NCI-H187 (cell line): ENCODE measurements around the gene DOK3.
A peak's percentile ranks its signal among the peaks of the same experiment; 100 is the strongest.

Experiments
- DNase-seq, 2 experiments: peaks; one replicate each; lab custom pipeline; 2025; lab: John Stamatoyannopoulos, UW

Gene DOK3

DNA sequence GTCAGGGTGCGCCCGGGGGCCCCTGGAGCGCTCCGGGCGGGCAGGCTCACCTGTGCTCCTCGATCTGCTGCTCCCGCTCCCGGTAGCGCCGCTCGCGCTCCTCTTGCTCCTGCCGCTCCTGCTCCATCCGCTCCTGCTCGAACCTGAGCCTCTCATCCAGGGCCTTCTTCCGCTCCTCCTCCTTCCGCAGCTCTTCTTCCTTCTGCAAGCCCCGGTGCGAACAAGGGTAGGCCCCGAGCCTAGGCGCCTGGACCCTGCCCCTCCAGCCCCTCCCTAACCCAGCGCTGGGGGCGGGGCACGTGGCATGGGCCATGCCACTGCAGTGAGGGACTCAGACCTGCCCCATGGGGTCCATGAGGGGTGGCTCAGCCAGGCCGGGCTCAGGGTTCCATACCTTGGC, 42.8 kb downstream of the DOK3 start:
- no peak for DNase-seq

DNA sequence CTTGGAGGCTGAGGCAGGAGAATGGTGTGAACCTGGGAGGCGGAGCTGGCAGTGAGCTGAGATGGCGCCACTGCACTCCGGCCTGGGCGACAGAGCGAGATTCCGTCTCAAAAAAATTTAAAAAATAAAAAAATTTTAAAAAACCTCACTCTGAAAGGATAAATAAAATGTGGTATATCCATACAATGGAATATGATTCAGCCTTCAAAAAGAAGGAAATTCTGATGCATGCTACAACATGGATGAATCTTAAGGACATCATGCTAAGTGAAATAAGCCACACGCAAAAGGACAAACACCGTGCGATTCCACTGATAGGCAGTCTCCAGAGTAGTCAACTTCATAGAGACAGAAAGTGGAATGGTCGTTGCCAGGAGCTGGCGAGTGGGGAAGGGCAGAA, 44.6 kb downstream of the DOK3 start:
- no peak for DNase-seq

DNA sequence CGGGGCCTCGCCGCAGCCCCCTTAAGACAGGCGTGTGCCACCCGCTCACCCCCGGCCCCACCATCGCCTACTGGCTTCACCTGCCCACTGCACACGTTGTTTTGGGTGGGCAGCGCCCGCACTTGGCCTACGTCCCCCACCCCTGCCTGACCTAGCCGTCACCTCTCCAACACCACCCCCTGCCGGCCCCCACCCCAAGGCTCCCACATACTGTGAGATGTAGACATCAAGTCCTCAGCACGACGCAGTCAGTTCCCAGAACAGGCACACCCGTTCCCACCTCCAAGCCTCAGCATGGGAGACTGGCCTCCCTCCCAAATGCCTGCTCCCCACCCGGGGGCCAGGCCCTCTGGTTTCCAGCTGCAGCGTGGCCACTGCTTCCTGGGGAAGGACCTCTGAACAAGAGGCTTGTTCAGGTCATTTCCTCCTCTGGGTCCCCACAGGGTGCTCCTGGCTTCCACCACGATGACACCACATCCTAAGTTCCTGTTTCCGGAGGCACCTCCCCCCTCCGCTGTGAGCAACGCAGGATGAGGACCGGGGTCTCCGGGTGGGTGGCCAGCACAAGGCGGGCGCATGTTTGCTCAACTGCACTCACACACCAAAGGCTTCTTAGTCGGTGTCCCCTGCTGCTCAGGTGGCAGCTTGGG, 47.5 kb downstream of the DOK3 start:
- DNase-seq, result no peak

DNA sequence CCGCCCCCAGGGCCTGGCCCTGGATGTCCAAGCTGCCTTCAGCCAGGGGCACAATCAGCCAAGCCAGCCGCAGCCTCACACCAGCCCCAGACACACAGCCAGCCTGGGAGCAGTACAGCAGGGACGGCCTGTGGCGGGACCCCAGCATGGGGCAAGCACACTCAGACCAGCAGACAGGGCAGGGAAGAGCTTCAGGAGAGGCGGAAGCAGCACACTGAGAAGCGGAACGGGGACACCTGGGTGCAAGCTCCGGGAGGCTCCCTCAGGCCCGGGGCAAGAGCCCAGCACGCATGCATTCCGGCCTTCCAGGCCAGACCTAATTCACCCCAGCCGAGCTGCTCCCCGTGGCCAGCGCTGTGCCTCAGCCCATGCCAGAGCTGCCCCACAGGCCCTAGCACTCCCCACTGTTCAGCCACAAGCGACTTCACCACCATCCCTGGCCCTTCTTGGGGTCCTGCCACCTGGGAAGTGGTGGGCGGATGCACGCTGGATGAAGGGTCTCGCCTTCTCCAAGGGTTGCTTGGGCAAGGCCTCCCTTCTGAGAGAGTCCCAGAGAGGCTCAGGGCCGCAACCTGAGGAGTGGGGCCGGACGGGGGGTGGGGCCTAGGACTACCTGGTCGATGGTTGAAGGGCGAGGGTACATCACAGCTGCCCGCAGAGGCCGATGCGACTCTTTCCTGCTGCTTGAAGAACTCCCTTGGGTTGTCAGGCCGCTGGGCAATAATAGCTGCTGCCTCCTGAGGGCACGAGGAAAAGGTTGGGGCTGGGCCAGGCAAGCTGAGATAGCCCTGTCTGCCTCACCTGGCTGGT, 49.6 kb downstream of the DOK3 start:
- no peak for DNase-seq

DNA sequence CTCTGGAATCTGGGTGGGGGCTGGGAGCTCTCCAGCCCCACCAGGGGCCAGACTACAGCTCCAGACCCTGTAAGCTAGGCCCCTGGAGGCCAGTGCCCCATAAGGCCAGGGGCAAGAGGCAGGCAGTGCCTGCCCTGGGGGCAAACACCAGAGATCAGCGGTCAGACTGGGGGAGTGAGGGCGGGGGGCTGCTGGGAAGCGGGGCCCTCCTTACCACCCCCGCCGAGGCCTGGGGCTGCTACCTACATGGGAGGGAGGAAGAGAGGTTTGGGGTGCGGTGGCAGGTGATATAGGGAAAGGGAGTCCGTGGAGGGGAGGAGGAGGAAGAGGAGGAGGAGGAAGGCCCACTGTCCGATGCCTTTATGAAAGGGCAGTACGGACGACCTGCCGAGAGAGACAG, 50.3 kb downstream of the DOK3 start:
- DNase-seq, result no peak

DNA sequence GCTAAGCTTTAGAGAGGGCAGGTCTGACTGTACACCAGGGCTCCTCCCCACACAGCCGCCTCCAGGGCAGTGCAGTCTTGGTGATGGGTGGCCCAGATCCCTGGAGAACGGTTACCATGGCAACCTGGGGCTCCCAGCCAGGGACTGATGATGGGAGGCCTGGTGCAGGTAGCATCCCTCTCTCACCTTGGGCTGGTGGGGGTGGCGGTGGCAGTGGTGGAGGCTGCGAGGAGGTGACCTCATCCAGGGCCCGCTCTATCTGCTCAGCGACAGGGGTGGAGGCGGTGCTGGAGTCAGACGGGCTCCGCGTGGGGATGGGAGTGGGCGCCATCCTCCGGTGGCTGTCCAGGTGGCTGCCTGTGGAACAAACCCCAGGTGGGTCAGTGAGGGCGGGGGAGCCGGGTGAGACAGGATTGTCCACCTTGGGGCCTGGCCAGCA, 50.7 kb downstream of the DOK3 start:
- no peak for DNase-seq

DNA sequence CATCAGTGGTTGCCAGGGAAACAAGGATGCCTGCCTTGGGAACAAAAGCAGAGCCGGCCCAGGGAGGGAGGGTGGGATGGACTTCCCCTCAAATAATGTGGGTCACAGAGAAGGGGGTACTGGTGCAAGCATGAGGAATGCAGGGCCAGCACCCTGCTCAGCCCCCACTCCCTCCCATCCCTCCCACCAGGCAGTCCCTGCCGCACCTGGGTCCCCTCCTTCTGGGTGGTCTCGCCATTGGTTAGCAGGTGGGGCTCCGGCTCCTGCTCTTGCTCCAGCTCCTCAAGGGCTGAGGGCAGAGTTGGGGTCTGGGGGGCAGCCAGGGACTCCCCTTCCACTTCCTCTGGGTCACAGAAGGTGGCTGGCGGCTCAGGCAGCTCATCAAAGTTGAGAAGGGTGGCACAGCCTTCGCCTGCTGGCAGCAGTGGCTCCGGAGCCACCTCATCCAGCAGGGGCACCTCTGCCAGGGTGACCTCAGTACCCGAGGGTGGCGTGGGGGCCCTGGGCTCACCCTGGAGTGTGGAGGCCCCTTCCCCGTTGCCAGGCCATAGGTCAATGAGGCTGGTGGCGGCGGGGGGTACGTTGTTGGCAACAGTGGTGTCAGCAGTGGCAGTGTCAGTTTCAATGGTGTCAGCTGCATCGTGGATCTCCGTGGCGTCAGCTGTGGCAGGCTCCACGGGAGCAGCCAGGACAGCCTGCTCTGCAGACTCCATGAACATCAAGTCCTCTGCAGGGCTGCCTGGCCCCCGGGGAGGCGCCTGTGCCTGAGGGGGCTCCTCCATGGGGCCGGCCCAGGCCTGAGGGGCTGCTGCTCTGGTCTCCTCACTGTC, 51.6 kb downstream of the DOK3 start:
- DNase-seq, result no peak

DNA sequence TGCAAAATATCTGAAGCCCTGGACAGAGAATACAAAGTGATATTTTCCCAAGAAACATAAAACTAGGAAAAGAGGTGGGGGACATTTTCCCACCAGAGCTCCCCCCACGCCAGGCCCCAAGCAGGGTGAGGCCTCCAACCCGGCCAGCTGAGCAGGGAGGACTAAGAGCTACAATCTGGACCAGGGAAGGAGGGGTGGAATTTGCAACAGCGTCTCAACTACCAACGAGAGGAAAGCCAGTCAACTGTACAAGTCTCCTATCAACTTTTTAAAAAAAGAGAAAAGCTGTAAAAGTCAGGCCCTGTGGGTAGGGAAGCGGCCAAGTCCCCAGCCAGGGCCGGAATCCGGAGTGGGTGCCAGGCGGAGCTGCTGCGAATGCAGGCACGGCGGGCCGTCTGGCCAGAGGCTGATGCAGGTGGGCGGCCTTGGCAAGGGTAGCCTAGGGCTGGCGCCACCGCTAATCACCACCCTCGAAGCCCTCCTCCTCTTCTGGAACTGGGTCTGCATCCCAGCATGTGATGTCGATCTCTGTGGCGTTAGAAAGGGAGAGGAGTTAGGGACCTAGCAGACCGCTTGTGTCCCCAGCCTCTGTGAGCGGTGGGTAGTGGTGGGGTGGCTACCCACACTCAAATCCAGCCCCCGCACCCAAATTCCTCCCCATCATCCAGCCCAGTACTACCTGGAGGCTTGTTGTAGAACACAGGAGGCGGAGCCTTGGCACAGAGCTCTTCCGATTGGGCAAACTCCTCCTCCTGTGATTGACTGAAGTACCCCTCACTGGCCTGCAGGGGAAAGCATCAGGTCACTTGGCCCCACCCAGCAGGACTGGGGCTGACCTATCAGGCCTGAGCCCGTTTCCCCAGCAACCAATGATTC, 52.4 kb downstream of the DOK3 start:
- peak; percentile 13 to 74 for DNase-seq

DNA sequence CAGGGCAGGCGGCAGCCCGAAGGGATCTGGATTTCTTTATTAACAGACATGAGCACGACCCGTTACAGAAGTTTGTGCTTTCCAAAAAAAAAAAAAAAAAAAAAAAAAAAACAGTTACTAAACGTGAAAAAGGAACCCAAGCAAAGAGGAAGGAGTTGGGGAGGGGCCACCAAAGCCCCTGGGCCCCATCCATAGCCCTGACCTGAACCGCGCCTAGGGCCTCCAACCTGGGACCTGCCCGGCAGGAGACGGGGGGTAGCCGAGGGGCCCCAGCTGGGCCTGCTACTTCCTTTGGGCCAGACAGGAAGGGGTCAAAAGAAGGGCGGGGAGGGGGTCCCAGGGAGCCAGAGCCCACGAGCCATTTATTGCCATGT, 53.0 kb downstream of the DOK3 start:
- DNase-seq, result no peak

DNA sequence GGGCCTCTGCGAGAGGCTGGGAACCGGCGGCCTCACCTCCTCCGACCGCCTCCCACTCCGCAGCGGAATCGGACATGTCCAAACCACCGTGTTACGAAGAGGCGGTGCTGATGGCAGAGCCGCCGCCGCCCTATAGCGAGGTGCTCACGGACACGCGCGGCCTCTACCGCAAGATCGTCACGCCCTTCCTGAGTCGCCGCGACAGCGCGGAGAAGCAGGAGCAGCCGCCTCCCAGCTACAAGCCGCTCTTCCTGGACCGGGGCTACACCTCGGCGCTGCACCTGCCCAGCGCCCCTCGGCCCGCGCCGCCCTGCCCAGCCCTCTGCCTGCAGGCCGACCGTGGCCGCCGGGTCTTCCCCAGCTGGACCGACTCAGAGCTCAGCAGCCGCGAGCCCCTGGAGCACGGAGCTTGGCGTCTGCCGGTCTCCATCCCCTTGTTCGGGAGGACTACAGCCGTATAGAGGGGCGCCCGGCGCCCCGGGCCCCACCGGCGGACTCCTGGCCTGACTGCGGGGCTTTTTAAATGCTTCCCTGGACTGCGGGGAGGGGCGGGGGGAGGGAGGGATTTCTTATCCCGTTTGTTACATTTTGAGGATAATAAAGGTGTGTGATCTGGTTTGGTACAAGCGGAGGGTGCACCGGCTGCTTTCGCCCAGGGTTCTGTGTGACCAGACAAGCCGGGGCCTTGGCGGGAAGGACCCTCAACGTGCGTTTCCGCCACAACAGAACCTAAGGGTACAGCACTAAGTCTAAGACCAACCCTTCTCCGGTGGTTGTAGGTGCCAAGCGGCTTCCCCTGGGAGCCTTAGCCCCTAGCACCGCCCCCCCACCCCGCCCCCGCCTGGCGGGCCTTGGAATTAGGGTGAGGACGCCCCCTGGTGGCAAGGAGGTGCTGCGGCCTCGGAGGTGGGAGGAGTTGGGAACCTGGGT, 53.7 kb downstream of the DOK3 start:
- peak; percentile 85 to 86 for DNase-seq

DNA sequence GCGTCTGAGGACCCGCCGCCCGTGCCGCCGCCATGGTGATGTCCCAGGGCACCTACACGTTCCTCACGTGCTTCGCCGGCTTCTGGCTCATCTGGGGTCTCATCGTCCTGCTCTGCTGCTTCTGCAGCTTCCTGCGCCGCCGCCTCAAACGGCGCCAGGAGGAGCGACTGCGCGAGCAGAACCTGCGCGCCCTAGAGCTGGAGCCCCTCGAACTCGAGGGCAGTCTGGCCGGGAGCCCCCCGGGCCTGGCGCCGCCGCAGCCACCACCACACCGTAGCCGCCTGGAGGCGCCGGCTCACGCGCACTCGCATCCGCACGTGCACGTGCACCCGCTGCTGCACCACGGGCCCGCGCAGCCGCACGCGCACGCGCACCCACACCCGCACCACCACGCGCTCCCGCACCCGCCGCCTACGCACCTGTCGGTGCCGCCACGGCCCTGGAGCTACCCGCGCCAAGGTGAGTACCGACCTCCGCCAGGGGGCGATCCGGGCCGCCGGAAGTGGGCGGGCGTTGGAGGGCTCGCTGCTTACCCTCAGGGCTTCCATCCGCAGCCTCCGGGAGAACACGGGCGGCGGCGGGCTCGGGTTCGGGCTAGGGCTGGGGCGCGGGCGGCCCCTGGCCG, 54.5 kb downstream of the DOK3 start:
- DNase-seq, result peak; percentile 51 to 65

DNA sequence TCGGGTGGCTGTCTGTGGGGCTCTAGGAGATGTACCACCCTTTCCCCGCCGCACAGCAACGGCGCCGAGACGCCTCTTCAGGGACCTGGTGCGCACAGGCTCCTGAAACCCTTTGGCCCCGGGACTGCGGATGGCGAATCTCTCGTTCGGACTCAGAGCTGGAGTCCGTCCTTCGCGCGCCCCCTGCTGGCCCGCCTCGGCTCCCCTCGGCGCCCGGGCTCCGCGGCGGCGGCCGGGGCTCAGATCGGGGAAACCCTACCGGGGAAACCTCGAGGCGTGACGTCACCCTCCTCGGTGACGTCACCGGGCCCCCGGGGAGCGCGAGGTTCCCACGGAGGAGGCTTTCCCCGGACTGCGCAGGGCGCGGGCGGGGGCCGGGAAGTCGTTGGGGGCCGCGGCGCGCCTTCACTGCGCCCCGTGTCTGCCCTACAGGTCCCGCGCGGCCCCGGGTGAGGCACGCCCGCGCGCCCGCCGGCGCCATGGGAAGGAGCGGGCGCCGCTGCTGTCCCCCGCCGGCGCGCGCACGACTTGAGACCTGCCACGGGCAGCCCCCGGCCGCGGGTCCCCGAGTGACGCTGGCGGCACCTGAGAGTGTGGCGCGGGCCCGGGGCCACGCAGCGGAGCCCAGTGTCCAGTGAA, 55.1 kb downstream of the DOK3 start:
- DNase-seq, result peak; percentile 70 to 86

DNA sequence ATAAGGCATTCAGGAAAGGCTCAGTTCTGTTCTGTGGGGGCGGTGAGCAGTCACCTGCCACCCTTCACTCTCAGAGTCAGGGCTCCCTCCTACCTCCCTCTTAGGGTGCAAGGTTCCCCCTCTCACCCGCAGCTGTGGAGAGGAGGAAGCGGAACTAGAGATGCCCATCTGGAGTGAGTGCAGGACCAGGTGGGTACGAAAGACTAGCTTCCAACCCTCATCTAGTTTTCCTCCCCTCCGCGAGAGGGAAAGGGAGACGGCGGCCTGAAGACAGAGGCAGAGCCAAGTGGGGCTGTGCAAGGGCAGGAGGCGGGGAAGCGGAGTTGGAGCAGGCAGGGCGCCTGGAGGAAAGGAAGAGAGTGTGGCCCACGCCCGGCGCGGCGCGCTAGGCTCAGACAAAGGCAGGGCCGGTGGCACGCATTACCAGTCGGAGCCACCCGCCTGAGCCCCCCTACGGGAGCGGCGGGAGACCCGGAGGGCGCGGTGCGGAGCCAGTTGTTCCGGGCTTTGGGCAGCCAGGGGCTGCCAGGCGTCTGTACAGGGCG, 55.7 kb downstream of the DOK3 start:
- no peak for DNase-seq

DNA sequence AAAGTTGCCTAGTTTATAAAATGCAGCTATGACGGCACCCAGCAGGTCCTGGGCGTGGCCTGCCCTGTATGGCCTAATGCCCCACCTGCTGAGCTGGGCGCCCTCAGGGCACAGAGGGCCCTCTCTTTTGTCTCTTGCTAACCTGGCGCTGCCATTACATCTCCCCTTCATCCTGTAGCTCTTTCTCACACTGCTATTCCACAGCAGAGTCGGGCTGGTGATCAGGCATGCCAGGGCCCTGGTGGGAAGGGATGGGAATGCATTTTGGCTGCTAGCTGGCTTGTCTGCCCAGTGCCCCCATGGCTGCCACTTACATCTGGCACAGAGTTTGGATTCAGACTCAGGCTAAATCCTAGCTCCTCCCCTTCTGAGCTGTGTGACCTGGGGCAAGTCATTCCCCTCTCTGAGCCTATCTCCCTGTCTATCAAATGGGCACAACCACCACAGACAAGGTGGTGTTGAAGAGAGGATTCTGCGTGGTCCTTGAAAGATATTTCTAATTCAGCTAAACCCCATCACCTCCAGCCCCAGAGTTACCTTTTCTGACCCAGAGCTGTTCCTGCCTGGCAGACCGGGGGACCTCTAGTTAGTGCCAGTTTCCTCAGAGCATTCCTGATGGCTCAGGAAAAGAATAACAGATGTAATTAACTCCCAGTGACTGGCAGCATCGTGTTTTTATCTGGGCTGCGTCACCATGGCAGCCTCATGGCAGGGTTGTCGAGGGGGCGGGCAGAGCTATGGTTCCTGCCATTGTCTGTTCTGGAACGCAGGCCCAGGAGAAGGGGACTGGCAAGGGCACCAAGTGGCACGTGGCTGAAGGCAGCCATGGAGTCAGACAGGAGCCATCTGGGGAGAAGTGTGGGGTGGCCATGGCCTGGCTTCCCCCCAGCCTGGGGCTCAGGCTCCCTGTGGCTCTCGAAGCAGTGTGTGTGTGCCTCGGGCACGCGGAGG, 56.7 kb downstream of the DOK3 start:
- DNase-seq, result no peak
